PC-3 (cell line): ENCODE measurements around the gene PPM1L.

Source experiments
- CTCF ChIP-seq: fragments of 300-600 bp; sonication (generic); conservative IDR thresholded peaks from 2 replicates; pipeline ENCODE4 v1.5.1; 2017; ENCODE audit warnings: antibody characterized with exemption, low read depth, mild to moderate bottlenecking, low read length
- EZH2 ChIP-seq: fragments of 300-600 bp; sonication (generic); IDR thresholded peaks from one replicate; pipeline ENCODE4 v1.6.1; 2017; ENCODE audit warnings: antibody characterized with exemption, mild to moderate bottlenecking, low read length; ENCODE audit not compliant: unreplicated experiment
- EZH2phosphoT487 ChIP-seq: fragments of 300-600 bp; sonication (generic); IDR thresholded peaks from 2 replicates; pipeline ENCODE4 v1.6.1; 2018; ENCODE audit warnings: mild to moderate bottlenecking, antibody characterized with exemption, low read length, borderline replicate concordance

DNA sequence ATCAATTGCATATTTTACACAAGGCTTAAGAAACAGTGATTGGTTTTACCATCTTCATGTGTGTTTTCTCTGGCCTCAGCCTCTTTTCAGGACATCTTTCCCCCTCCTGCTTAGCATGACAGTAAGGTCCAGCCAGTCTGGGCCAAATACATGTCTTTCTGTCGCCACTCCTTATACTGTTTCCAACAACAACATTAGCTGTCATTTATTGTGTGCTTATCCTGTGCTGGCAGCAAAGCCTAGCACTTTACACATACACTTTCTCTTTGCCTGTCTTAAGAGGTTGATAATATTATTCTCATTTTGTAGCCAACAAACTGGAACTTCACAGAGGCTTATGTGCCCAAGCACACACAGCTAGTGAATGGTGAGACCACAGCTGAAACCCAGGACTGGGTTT lies 311.3 kb downstream of the PPM1L start:
- TF ChIP-seq CTCF (no peak), EZH2 (no peak), EZH2phosphoT487 (no peak)
